Gastrocnemius medialis (tissue), 4 donors: ENCODE measurements around the gene KLHL40.

Experiments used
- POLR2A ChIP-seq, 2 donors: fragments of 450-650 bp; IDR thresholded peaks; one replicate each; pipeline ENCODE4 v1.6.1; 2017; ENCODE audit warnings: antibody characterized with exemption in 2 of 2, mild to moderate bottlenecking in 2 of 2, moderate library complexity in 2 of 2
- TF ChIP-seq, protein P1 (sequence below), 5 experiments: fragments of 450-650 bp in 3 of 5; fragments of 200-600 bp in 2 of 5; sonication (generic) in 2 of 5; IDR thresholded peaks in 4 of 5; conservative IDR thresholded peaks in 1 of 5; 1 replicate in 4 of 5; 2 replicates in 1 of 5; pipeline ENCODE4 v1.5.1; 2016 to 2019; ENCODE audit warnings: antibody characterized with exemption in 5 of 5, mild to moderate bottlenecking in 3 of 5, moderate library complexity in 3 of 5

GRCh38 chr3:42681361-42682038 lies 3.8 kb upstream of the KLHL40 start:
- TF ChIP-seq POLR2A (IDR thresholded peaks at IDR 0.05) = no peak
- TF ChIP-seq, protein P1, sequence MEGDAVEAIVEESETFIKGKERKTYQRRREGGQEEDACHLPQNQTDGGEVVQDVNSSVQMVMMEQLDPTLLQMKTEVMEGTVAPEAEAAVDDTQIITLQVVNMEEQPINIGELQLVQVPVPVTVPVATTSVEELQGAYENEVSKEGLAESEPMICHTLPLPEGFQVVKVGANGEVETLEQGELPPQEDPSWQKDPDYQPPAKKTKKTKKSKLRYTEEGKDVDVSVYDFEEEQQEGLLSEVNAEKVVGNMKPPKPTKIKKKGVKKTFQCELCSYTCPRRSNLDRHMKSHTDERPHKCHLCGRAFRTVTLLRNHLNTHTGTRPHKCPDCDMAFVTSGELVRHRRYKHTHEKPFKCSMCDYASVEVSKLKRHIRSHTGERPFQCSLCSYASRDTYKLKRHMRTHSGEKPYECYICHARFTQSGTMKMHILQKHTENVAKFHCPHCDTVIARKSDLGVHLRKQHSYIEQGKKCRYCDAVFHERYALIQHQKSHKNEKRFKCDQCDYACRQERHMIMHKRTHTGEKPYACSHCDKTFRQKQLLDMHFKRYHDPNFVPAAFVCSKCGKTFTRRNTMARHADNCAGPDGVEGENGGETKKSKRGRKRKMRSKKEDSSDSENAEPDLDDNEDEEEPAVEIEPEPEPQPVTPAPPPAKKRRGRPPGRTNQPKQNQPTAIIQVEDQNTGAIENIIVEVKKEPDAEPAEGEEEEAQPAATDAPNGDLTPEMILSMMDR (IDR thresholded peaks at IDR 0.05 in 4 of 5, conservative IDR thresholded peaks at IDR 0.05 in 1 of 5) = no peak
